Activated T-cell treated with anti-CD3 and anti-CD28 coated beads for 4 hours (primary cell): ENCODE data around the gene RPS6KC1.
A peak's percentile ranks its signal among the peaks of the same experiment; 100 is the strongest.
"Not testable (repeated sequence)": the region's sequence is repeated elsewhere in the genome, so short reads cannot be mapped to it uniquely, and the experiment has no call there.

Source experiments
- DNase-seq: peaks from one replicate; pipeline ENCODE4 v3.0.0-alpha.2; 2020

Gene RPS6KC1

GRCh38 chr1:213051127-213051880, at the start of gene RPS6KC1:
Gene RPS6KC1 (plus strand): TSS chr1:213051241. CDS start chr1:213051405, 164 bp downstream.
- DNase-seq = peak; percentile 71

- DNase-seq = no peak
These were observed 47.8 kb upstream of the RPS6KC1 start for GRCh38 chr1:213003256-213003655.

GRCh38 chr1:213008564-213008963, 42.5 kb upstream of the RPS6KC1 start:
- no peak for DNase-seq

GRCh38 chr1:213014642-213015041, 36.4 kb upstream of the RPS6KC1 start:
- no peak for DNase-seq

- peak; percentile 93 for DNase-seq
These were observed 35.7 kb upstream of the RPS6KC1 start, which contains the start of gene ANGEL2 for GRCh38 chr1:213015099-213016050. Gene ANGEL2 (minus strand): TSS chr1:213015867. CDS start chr1:213015671, 196 bp downstream.

- no peak for DNase-seq
These were observed 33.4 kb upstream of the RPS6KC1 start for GRCh38 chr1:213017447-213018273.

- DNase-seq = no peak
These were observed 31.6 kb upstream of the RPS6KC1 start for GRCh38 chr1:213019450-213019849.

GRCh38 chr1:213020016-213020415, 31.0 kb upstream of the RPS6KC1 start:
- DNase-seq = no peak

GRCh38 chr1:213027024-213027423, 24.0 kb upstream of the RPS6KC1 start:
- not testable (repeated sequence) for DNase-seq

- DNase-seq = no peak
These were observed 18.4 kb upstream of the RPS6KC1 start for GRCh38 chr1:213032651-213033050.

GRCh38 chr1:213034713-213035112, 16.3 kb upstream of the RPS6KC1 start:
- no peak for DNase-seq

- no peak for DNase-seq
These were observed 15.5 kb upstream of the RPS6KC1 start for GRCh38 chr1:213035573-213035972.

GRCh38 chr1:213041443-213041842, 9.6 kb upstream of the RPS6KC1 start:
- no peak for DNase-seq

GRCh38 chr1:213045321-213046226, 5.5 kb upstream of the RPS6KC1 start:
- DNase-seq = not testable (repeated sequence)

GRCh38 chr1:213049232-213049631, 1.8 kb upstream of the RPS6KC1 start:
- DNase-seq = no peak

- DNase-seq = no peak
These were observed 305 bp upstream of the RPS6KC1 start for GRCh38 chr1:213050745-213051126.

- DNase-seq = no peak
These were observed 801 bp downstream of the RPS6KC1 start for GRCh38 chr1:213051881-213052202.

- DNase-seq = no peak
These were observed 2.4 kb downstream of the RPS6KC1 start for GRCh38 chr1:213053455-213053854.

- no peak for DNase-seq
These were observed 3.1 kb downstream of the RPS6KC1 start for GRCh38 chr1:213054142-213054541.

GRCh38 chr1:213054733-213055591, 3.9 kb downstream of the RPS6KC1 start:
- DNase-seq = no peak

- DNase-seq = no peak
These were observed 4.7 kb downstream of the RPS6KC1 start for GRCh38 chr1:213055767-213056166.
